H1 (cell line): ENCODE data around the gene GLRX5. TPM values are rescaled to one million over a fixed set of nuclear protein-coding genes. Genes with fewer than 3 reads are reported as not detected.

Experiments used
- ASH2L ChIP-seq: fragments of 200-600, 300-600 bp; sonication (generic); IDR thresholded peaks from one replicate; pipeline ENCODE4 v1.7.1; 2017; ENCODE audit warnings: low read length
- BACH1 ChIP-seq: IDR thresholded peaks from 2 replicates; pipeline ENCODE4 v1.6.1; 2012; ENCODE audit warnings: low read length, improper control_type of control experiment
- CBX8 ChIP-seq: fragments of 300-800, 300-1000 bp; sonication (generic); IDR thresholded peaks from 2 replicates; pipeline ENCODE4 v1.7.1; 2016; ENCODE audit warnings: low read depth, low read length, borderline replicate concordance
- CEBPB ChIP-seq: IDR thresholded peaks from 2 replicates; pipeline ENCODE4 v1.6.1; 2012; ENCODE audit warnings: low read depth, low read length
- CREB1 ChIP-seq: IDR thresholded peaks from 2 replicates; pipeline ENCODE4 v1.6.1; 2012; ENCODE audit warnings: inconsistent platforms
- EP300 ChIP-seq, 2 experiments: IDR thresholded peaks; 1 replicate in 1 of 2; 2 replicates in 1 of 2; pipeline ENCODE4 v1.6.1; 2011 to 2012; ENCODE audit warnings: low read depth in 2 of 2, low read length in 2 of 2, mild to moderate bottlenecking in 2 of 2, borderline replicate concordance in 1 of 2, inconsistent platforms in 1 of 2, moderate library complexity in 1 of 2
- EZH2 ChIP-seq: fragments of 200-600 bp; sonication (generic); IDR thresholded peaks from 2 replicates; pipeline ENCODE4 v1.7.1; 2012; ENCODE audit warnings: low read depth, mild to moderate bottlenecking, moderate library complexity, low read length, inconsistent platforms; ENCODE audit not compliant: severe bottlenecking
- KDM5A ChIP-seq: fragments of 200-600 bp; IDR thresholded peaks from 2 replicates; pipeline ENCODE4 v1.7.1; 2012; ENCODE audit warnings: mild to moderate bottlenecking, low read length, inconsistent platforms, mixed read lengths
- POLR2AphosphoS5 ChIP-seq: IDR thresholded peaks from 2 replicates; pipeline ENCODE4 v1.6.1; 2011; ENCODE audit warnings: low read depth, low read length
- POU5F1 ChIP-seq: IDR thresholded peaks from 2 replicates; pipeline ENCODE4 v1.6.1; 2011; ENCODE audit warnings: low read depth, mild to moderate bottlenecking, low read length, moderate library complexity
- RXRA ChIP-seq: IDR thresholded peaks from 2 replicates; pipeline ENCODE4 v1.6.1; 2011; ENCODE audit warnings: low read depth, mild to moderate bottlenecking, low read length, moderate library complexity; ENCODE audit not compliant: insufficient read depth
- SIRT6 ChIP-seq: IDR thresholded peaks from one replicate; pipeline ENCODE4 v1.7.1; 2012; ENCODE audit warnings: low read length, inconsistent platforms
- TAF7 ChIP-seq: optimal IDR thresholded peaks from 2 replicates; pipeline ENCODE3; 2011; ENCODE audit warnings: low read depth, mild to moderate bottlenecking, inconsistent platforms, low read length, moderate library complexity, borderline replicate concordance
- TCF12 ChIP-seq: IDR thresholded peaks from 2 replicates; pipeline ENCODE4 v1.6.1; 2011; ENCODE audit warnings: low read depth, mild to moderate bottlenecking, low read length
- TEAD4 ChIP-seq: IDR thresholded peaks from 2 replicates; pipeline ENCODE4 v1.6.1; 2012; ENCODE audit warnings: low read depth, low read length, inconsistent platforms, mixed read lengths
- ZNF274 ChIP-seq: IDR thresholded peaks from 2 replicates; pipeline ENCODE4 v1.7.0; 2012; ENCODE audit warnings: low read length, borderline replicate concordance; ENCODE audit errors: extremely low read depth
- polyA plus RNA-seq, 7 experiments: library from polyadenylated mRNA; depleted of rRNA in 3 of 7; stranded (reverse) in 5 of 7; unstranded in 2 of 7; fragments of >200 nt in 5 of 7; fragments of 200-250 nt in 2 of 7; gene quantifications; 1 replicate in 5 of 7; 2 replicates in 1 of 7; 4 replicates in 1 of 7; pipeline versions ENCODE4 v1.2.1 to v1.2.3, GENCODE V29; 2011 to 2013; ENCODE audit warnings: missing spikeins in 2 of 7, mixed read lengths in 2 of 7
- total RNA-seq: library from RNA; stranded (reverse); fragmentation: NEBNext Ultra II Directional; extraction: Animal tissue kit (Norgen Biotek cat#: 25700); gene quantifications from 2 replicates; pipeline ENCODE4 v1.2.1, GENCODE V29; 2021
- TF ChIP-seq, protein P1 (sequence below): IDR thresholded peaks from 2 replicates; pipeline ENCODE4 v1.6.1; 2012; ENCODE audit warnings: inconsistent platforms
- TF ChIP-seq, protein P2 (sequence below), 3 experiments: IDR thresholded peaks; 1 replicate in 2 of 3; 2 replicates in 1 of 3; pipeline versions ENCODE4 v1.5.1 to v1.6.1; 2011; ENCODE audit warnings: low read length in 3 of 3, mild to moderate bottlenecking in 3 of 3, inconsistent platforms in 2 of 3, low read depth in 1 of 3, moderate library complexity in 1 of 3; ENCODE audit not compliant: insufficient read depth in 1 of 3; ENCODE audit errors: control extremely low read depth in 1 of 3

GLRX5 gene
- total and polyA plus RNA-seq, 2 of the 8 experiments (the other 6 are each of a cell fraction or from before 2014, with no cell fraction given) = 70.1 to 88.8 TPM

DNA sequence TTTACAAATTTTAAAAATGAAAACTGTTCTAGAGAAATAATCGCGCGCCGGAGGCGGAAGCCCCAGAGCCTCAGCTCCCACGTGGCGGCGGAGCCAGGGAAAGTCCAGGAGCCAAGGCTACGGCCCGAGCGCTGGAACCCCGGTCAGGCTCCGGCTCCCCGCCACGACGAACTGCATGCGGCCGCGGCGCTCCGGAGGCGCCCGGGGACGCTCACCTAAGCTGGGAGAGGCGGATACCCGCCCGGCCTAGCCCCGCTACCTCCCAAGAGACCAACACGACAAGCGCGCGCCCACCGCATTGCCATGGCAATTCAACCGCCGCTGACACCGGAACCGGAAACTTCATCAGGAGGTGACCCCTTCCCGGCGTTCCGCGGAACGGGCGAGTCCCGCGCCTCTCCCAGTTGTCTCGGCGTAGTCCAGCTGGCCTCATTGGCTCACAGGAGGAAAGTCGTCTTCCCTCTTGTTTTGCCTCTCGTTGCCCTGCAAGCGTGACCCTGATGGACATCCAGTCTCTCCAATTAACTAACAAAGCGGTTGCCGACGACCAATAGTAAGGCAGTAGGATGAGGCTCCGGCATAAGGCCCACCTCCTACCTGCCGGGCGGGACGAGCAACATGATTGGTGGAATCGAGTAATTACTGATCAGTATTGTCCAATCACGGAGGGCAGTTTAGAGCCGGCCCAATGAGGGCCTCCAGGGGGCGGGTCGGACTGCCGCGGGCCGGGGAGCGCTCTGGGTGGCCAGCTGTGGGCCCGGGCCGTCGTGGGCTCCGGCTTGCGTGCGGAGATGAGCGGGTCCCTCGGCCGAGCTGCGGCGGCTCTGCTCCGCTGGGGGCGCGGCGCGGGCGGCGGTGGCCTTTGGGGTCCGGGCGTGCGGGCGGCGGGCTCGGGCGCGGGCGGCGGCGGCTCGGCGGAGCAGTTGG lies at the start of gene GLRX5 (continued):
- TF ChIP-seq, protein P1, sequence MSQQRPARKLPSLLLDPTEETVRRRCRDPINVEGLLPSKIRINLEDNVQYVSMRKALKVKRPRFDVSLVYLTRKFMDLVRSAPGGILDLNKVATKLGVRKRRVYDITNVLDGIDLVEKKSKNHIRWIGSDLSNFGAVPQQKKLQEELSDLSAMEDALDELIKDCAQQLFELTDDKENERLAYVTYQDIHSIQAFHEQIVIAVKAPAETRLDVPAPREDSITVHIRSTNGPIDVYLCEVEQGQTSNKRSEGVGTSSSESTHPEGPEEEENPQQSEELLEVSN = peak; percentile 68
- TF ChIP-seq KDM5A = no peak
- no peak for TF ChIP-seq TCF12
- no peak for TF ChIP-seq CBX8
- no peak for TF ChIP-seq ZNF274
- no peak for TF ChIP-seq RXRA
- TF ChIP-seq POLR2AphosphoS5 = no peak; the same call in 1 of the 2 replicates
- TF ChIP-seq EP300 (IDR thresholded peaks at IDR 0.05; ENCODE audit: borderline replicate concordance in 1 of 2, low read depth in 2 of 2, low read length in 2 of 2) = no peak
- TF ChIP-seq SIRT6 = no peak
- TF ChIP-seq EZH2 = no peak
- no peak for TF ChIP-seq CEBPB
- peak; percentile 7 for TF ChIP-seq TAF7
- peak; percentile 35 for TF ChIP-seq ASH2L
- peak; percentile 55; the same call in 1 of the 2 replicates for TF ChIP-seq CREB1
- TF ChIP-seq TEAD4 = no peak
- TF ChIP-seq POU5F1 = no peak
- TF ChIP-seq, protein P2, sequence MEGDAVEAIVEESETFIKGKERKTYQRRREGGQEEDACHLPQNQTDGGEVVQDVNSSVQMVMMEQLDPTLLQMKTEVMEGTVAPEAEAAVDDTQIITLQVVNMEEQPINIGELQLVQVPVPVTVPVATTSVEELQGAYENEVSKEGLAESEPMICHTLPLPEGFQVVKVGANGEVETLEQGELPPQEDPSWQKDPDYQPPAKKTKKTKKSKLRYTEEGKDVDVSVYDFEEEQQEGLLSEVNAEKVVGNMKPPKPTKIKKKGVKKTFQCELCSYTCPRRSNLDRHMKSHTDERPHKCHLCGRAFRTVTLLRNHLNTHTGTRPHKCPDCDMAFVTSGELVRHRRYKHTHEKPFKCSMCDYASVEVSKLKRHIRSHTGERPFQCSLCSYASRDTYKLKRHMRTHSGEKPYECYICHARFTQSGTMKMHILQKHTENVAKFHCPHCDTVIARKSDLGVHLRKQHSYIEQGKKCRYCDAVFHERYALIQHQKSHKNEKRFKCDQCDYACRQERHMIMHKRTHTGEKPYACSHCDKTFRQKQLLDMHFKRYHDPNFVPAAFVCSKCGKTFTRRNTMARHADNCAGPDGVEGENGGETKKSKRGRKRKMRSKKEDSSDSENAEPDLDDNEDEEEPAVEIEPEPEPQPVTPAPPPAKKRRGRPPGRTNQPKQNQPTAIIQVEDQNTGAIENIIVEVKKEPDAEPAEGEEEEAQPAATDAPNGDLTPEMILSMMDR (IDR thresholded peaks at IDR 0.05; ENCODE audit: control extremely low read depth in 1 of 3, insufficient read depth in 1 of 3, low read depth in 1 of 3, low read length in 3 of 3) = no peak
- no peak for TF ChIP-seq BACH1
